MM.1S (cell line): ENCODE measurements around the gene CLASP1.

ENCODE experiments used
- CTCF ChIP-seq: fragments of 300-600 bp; sonication (generic); IDR thresholded peaks from 2 replicates; pipeline ENCODE4 v1.5.1; 2016; ENCODE audit warnings: antibody characterized with exemption, low read length, mixed read lengths
- EZH2 ChIP-seq: fragments of 300-600 bp; sonication (generic); optimal IDR thresholded peaks from 2 replicates; pipeline ENCODE3; 2017; ENCODE audit warnings: low read depth, mild to moderate bottlenecking, antibody characterized with exemption, low read length, mixed read lengths

- TF ChIP-seq CTCF (no peak), EZH2 (no peak)
Observed at GRCh38 chr2:121451398-121451797, 197.9 kb downstream of the CLASP1 start.
